ENCODE measurements around the gene CES4A. TPM values are rescaled to one million over a fixed set of nuclear protein-coding genes. Genes with fewer than 3 reads are reported as not detected.

Gene CES4A
- total RNA-seq, 2 donors from 2014 or later = 10.9 to 16.5 TPM

GRCh38 chr16:67034487-67034886 is 46.1 kb downstream of the CES4A start:
- H3K4me3 ChIP-seq = no peak overlapping the region
- no peak overlapping the region for H3K27ac ChIP-seq
- TF ChIP-seq, protein P1, sequence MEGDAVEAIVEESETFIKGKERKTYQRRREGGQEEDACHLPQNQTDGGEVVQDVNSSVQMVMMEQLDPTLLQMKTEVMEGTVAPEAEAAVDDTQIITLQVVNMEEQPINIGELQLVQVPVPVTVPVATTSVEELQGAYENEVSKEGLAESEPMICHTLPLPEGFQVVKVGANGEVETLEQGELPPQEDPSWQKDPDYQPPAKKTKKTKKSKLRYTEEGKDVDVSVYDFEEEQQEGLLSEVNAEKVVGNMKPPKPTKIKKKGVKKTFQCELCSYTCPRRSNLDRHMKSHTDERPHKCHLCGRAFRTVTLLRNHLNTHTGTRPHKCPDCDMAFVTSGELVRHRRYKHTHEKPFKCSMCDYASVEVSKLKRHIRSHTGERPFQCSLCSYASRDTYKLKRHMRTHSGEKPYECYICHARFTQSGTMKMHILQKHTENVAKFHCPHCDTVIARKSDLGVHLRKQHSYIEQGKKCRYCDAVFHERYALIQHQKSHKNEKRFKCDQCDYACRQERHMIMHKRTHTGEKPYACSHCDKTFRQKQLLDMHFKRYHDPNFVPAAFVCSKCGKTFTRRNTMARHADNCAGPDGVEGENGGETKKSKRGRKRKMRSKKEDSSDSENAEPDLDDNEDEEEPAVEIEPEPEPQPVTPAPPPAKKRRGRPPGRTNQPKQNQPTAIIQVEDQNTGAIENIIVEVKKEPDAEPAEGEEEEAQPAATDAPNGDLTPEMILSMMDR (IDR thresholded peaks at IDR 0.05) = no peak
- TF ChIP-seq POLR2A (IDR thresholded peaks at IDR 0.05) = no peak
- intact Hi-C loops (cut with DNase I) = no loop called here
- peaks cover 20% of the 10 kb centered on the region for H3K4me1 ChIP-seq
- no peak for ATAC-seq
- no peaks in the 10 kb centered on the region for H3K27me3 ChIP-seq
- DNase-seq = no peak
- H3K9me3 ChIP-seq = no peaks in the 10 kb centered on the region
- WGBS, 2 donors = 39 to 54% methylated on average over 4 of the region's 4 CpGs
- no peaks in the 10 kb centered on the region for H3K36me3 ChIP-seq (replicated peaks in 1 of 2; ENCODE audit: insufficient read depth in 1 of 2, low read depth in 2 of 2)

- DNase-seq = no peak
- Histone ChIP-seq H3K27me3 (no peaks in the 10 kb centered on the region), H3K9me3 (no peaks in the 10 kb centered on the region), H3K4me3 (no peak overlapping the region), H3K36me3 (replicated peaks in 1 of 2; ENCODE audit: insufficient read depth in 1 of 2, low read depth in 2 of 2) (no peaks in the 10 kb centered on the region), H3K27ac (no peak overlapping the region), H3K4me1 (peaks cover 18% of the 10 kb centered on the region)
- 48 to 87% methylated on average over 1 of the region's 1 CpG for WGBS, 2 donors
- ATAC-seq = no peak
- TF ChIP-seq, protein P1 (IDR thresholded peaks at IDR 0.05) = no peak
- TF ChIP-seq POLR2A (IDR thresholded peaks at IDR 0.05) = no peak
- intact Hi-C loops (cut with DNase I) = no loop called here
These were observed 47.0 kb downstream of the CES4A start for GRCh38 chr16:67035364-67035763.

DNA sequence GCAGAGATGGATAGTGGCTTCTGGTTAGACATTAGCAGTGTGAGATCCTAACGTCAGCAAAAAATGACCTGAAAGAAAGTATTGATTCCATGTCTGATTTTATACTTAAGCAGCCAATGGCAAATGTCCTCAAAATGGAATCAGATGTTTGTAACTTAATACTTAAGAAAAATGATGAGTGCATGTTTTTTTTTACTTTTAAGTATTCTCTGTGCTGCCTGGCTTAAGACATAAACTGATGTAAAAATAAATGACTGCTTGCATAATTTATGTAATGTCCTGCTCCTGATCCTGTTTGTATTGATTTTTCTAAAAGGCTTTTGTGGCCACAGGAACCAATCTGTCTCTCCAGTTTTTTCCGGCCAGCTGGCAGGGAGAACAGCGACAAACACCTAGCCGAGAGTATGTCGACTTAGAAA is 47.9 kb downstream of the CES4A start:
- WGBS, 2 donors = 20 to 40% methylated on average over 5 of the region's 5 CpGs
- H3K4me1 ChIP-seq = peaks cover 8% of the 10 kb centered on the region
- ATAC-seq (no peak), DNase-seq (peak in 3 of 4 donors; percentile 20 to 45 (median 35))
- H3K27ac ChIP-seq = peak overlapping the region in 2 of 4 donors; percentile 15 to 31
- H3K4me3 ChIP-seq = no peak overlapping the region
- no peaks in the 10 kb centered on the region for H3K36me3 ChIP-seq (replicated peaks in 1 of 2; ENCODE audit: insufficient read depth in 1 of 2, low read depth in 2 of 2)
- no peaks in the 10 kb centered on the region for H3K27me3 ChIP-seq
- no peaks in the 10 kb centered on the region for H3K9me3 ChIP-seq
- intact Hi-C loops (cut with DNase I) = no loop called here
- TF ChIP-seq, protein P1 (IDR thresholded peaks at IDR 0.05) = no peak
- no peak for TF ChIP-seq POLR2A (IDR thresholded peaks at IDR 0.05)

- DNase-seq (no peak), ATAC-seq (no peak)
- no peaks in the 10 kb centered on the region for H3K36me3 ChIP-seq (replicated peaks in 1 of 2; ENCODE audit: insufficient read depth in 1 of 2, low read depth in 2 of 2)
- no peaks in the 10 kb centered on the region for H3K9me3 ChIP-seq
- WGBS, 2 donors = 90 to 92% methylated on average over 2 of the region's 2 CpGs
- H3K27ac ChIP-seq = no peak overlapping the region
- TF ChIP-seq, protein P1 (IDR thresholded peaks at IDR 0.05) = no peak
- no peak for TF ChIP-seq POLR2A (IDR thresholded peaks at IDR 0.05)
- peaks cover under 1% of the 10 kb centered on the region for H3K4me1 ChIP-seq
- intact Hi-C loops (cut with DNase I) = no loop called here
- no peaks in the 10 kb centered on the region for H3K27me3 ChIP-seq
- H3K4me3 ChIP-seq = no peak overlapping the region
These were observed 51.1 kb downstream of the CES4A start for GRCh38 chr16:67039260-67040020.

- Histone ChIP-seq H3K4me3 (no peak overlapping the region), H3K9me3 (no peaks in the 10 kb centered on the region), H3K27ac (no peak overlapping the region), H3K27me3 (no peaks in the 10 kb centered on the region), H3K4me1 (no peaks in the 10 kb centered on the region), H3K36me3 (replicated peaks in 1 of 2; ENCODE audit: insufficient read depth in 1 of 2, low read depth in 2 of 2) (no peaks in the 10 kb centered on the region)
- ATAC-seq (no peak), DNase-seq (no peak)
- TF ChIP-seq, protein P1 (IDR thresholded peaks at IDR 0.05) = no peak
- TF ChIP-seq POLR2A (IDR thresholded peaks at IDR 0.05) = no peak
- WGBS, 2 donors = 82 to 86% methylated on average over 2 of the region's 2 CpGs
- intact Hi-C loops (cut with DNase I) = no loop called here
These were observed 51.8 kb downstream of the CES4A start for GRCh38 chr16:67040166-67040565.
